LNCAP (cell line): ENCODE results near the gene LAMA2.

Experiments
- TF ChIP-seq, protein P1 (sequence below): fragments of 450-650 bp; IDR thresholded peaks from 2 replicates; pipeline ENCODE4 v1.5.1; 2017; ENCODE audit warnings: mild to moderate bottlenecking

Gene LAMA2

DNA sequence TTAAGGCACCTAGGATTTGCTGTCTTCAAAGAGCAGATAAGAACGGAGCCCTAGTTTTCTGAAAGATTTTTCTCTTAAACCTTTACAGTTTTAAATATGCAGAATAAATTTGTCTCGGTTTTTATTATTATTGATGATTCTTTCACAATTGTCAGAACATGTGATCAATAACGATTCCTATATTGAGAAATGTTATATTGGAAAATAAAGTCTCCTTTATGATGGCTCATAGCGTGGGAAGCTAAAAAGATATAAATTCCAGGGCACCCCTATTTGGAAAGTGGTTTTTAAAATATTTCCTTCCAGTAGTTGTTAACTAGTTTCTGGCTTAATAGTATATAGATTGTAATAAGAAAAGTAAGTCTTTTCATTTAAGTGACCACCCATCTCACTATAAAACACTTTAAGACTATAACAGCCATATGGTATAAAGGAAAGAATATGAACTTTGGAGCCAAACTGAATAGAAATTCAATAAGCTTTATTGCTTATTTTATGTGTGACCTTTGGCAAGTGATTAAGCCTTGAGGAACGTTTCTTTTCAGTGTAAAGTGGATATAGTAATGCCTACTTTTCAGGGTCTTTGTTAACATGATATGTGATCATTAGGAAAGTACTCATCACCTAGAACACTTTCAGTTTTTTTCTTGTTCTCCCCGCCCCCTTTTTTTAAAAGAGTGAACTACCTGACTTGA lies 369.6 kb downstream of the LAMA2 start:
- TF ChIP-seq, protein P1, sequence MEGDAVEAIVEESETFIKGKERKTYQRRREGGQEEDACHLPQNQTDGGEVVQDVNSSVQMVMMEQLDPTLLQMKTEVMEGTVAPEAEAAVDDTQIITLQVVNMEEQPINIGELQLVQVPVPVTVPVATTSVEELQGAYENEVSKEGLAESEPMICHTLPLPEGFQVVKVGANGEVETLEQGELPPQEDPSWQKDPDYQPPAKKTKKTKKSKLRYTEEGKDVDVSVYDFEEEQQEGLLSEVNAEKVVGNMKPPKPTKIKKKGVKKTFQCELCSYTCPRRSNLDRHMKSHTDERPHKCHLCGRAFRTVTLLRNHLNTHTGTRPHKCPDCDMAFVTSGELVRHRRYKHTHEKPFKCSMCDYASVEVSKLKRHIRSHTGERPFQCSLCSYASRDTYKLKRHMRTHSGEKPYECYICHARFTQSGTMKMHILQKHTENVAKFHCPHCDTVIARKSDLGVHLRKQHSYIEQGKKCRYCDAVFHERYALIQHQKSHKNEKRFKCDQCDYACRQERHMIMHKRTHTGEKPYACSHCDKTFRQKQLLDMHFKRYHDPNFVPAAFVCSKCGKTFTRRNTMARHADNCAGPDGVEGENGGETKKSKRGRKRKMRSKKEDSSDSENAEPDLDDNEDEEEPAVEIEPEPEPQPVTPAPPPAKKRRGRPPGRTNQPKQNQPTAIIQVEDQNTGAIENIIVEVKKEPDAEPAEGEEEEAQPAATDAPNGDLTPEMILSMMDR, result peak; percentile 4

DNA sequence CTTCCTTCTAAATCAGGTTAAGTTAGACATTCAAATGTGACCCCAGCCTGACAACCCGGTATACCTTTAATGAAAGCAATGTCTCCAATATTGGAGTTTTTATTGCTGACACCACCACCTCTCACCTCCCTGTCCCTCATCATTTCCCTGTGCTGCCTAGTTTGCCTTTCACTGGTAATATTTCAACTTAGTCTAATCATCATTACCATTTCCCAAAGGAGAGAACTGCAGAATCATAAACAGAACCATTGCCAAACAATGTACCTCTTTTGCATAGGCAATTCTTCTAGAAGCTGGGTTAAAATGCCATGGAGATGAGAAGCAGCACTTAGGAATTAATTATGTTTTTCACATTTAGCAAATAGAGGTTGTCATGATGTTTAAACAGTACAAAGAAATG lies 370.3 kb downstream of the LAMA2 start:
- TF ChIP-seq, protein P1, result no peak

DNA sequence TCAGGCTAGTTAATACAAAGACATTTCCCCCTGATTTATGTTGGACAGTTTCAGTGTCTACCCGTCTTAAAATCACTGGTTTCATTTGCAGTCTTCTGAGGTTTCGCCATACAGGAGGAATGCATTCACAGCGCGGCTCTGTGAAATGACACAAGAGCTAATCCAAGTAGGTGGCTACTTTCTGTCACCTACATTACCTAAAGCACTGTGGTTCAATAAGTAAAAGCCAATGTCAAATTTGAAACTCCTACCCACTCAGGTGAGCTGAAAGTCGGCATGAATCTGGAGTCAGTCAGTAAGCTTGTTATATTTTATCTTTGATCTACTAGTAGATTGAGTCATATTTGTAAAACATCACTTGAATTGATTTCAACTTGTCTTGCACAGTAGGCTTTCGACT lies 370.8 kb downstream of the LAMA2 start:
- TF ChIP-seq, protein P1, result no peak

DNA sequence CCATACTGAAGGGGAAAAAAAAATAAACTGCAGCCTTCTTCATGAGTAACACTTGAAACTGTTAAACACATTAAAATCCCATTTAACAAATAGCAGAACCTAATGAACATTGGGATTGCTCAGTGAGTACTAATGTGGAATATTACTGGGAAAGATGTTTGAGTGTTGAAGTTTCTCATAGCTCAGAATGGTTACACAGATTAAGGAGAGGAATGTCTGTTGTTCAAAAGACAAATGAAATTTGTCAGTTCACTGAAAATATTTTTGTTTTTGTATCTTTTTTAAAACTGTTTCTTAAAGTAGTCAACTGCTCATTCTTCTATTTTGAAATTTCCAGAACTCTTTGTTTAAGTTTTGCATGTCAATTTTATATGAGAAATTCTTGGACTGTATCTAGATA lies 374.3 kb downstream of the LAMA2 start:
- TF ChIP-seq, protein P1, result no peak

DNA sequence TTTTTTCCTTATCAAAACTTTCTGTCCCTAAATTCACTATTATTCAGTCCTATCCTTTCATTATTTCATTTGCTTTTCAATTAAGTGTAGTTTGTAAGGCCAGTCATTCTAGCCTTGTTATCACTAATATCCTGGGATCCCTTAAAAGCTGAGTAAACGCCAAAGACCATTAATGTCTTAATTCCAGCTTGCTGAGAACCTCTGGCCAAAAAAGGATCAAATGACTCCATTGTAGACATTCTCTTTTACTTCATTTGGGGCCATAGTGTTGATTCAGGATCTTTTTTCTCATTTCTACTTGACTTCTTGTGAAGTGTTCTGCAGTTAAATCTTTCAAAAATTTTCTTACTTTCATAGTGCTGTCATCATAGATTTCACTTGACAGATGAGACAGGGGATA lies 379.7 kb downstream of the LAMA2 start:
- TF ChIP-seq, protein P1, result no peak

DNA sequence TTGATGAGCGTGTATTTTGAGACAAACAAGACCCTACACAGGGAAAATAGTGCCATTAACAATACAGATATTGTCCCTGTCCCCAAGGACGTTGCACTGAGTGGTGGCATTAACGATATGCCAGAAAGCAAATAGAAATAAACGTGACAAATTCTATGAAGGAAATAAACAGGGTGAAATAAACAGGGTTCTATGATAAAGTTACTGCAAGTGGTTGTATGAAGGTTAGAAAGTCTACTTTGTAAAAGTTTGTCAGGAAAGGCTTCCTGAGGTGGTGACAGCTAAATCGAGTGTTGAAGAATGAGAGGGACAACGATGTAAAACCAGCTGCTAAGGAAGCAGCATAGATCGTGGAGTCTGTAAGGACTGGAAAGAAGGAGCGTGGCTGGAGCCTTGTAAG lies 380.2 kb downstream of the LAMA2 start:
- TF ChIP-seq, protein P1, result no peak

DNA sequence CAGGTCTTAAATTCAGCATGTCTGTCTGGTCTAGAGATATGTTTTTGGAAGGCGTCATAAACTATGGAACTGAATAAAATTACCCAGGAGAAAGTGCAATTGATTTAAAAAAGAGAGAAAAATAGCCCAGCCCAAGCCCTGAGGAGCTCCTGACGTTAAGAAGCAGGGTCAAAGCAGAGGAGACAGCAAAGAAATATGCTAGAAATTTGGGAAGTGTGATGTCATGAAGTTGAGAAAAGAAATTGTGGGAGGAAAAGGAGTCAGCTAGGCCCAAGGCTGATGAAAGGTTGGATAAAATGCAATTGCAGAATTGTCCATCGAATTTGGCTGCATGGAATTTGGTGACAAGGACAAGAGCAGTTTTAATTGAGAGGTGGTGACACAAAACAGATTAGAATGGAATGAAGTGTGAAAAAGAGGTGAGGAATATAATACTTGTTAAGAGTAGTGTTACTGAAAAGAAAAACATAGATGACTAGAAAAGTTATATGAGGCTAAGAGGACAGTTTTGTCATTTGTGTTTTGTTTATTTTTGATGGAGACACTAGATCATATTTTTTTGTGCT lies 381.6 kb downstream of the LAMA2 start:
- TF ChIP-seq, protein P1, result no peak
